Activated naive CD8-positive, alpha-beta T cell treated with anti-CD3 and anti-CD28 coated beads for 36 hours (primary cell): Measurements from ENCODE around the gene VTI1A. TPM values are rescaled to one million over a fixed set of nuclear protein-coding genes. Genes with fewer than 3 reads are reported as not detected.

Experiments
- DNase-seq: peaks from one replicate; pipeline ENCODE4 v3.0.0; 2021
- H3K27ac Mint-ChIP-seq: one replicate; pipeline ENCODE4 v1.8.0; 2022; ENCODE audit warnings: mild to moderate bottlenecking, moderate library complexity, mixed read lengths
- H3K27me3 Mint-ChIP-seq: one replicate; pipeline ENCODE4 v1.8.0; 2022; ENCODE audit warnings: mild to moderate bottlenecking, mixed read lengths
- H3K36me3 Mint-ChIP-seq: one replicate; pipeline ENCODE4 v1.8.0; 2021; ENCODE audit warnings: mild to moderate bottlenecking, mixed read lengths
- H3K4me1 Mint-ChIP-seq: one replicate; pipeline ENCODE4 v1.8.0; 2021; ENCODE audit warnings: mixed read lengths
- H3K4me3 Mint-ChIP-seq: one replicate; pipeline ENCODE4 v1.8.0; 2022; ENCODE audit warnings: mild to moderate bottlenecking, moderate library complexity, mixed read lengths
- H3K9me3 Mint-ChIP-seq: one replicate; pipeline ENCODE4 v1.8.0; 2022; ENCODE audit warnings: mixed read lengths
- total RNA-seq, 2 experiments: library from RNA; stranded (reverse); gene quantifications; one replicate each; pipeline ENCODE4 v1.2.3, GENCODE V29; 2021

Gene VTI1A
- total RNA-seq, 2 experiments from 2014 or later: 31.5 to 33.7 TPM

DNA sequence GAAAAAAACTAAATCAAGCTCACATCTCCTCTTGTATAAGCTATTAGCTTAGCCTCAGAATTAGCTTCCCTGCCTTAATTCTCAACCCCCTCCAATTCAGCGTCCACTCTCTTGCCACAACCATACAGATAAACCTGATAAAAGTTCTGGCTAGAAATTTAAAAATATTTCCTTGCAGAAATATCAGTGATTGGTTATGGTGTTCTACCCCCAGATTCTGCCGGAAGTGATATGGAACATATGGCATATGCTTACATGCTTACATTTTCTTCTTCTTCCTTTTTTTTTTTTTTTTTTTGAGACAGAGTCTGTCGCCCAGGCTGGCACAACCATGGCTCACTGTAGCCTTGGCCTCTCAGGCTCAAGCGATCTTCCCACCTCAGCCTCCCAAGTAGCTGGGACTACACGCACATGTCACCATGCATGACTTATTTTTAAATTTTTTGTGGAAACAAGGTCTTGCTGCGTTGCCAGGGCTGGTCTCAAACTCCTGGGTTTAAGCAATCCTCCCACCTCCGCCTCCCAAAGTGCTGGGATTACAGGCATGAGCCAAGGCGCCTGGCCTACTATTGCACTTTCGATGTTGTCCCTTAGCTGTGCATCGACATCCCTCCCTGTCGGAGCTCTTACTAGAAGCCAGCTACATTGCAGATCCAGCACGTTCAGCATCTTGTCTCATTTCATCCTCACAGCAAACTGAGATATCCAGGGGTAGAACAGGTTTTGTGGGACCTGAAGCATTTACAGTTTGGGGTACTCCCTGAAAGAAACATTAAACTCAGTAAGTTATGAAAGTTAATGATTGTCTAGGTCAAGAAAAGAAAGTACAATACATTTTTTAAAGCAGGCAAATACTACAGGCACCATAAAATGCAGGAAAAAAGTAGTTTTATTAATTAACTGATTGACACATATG, 297.4 kb downstream of the VTI1A start:
- H3K27me3 Mint-ChIP-seq: no peaks in the 10 kb centered on the region
- H3K27ac Mint-ChIP-seq: no peak overlapping the region
- peaks cover 9% of the 10 kb centered on the region for H3K36me3 Mint-ChIP-seq
- H3K4me1 Mint-ChIP-seq: no peaks in the 10 kb centered on the region
- H3K4me3 Mint-ChIP-seq: no peak overlapping the region
- no peak for DNase-seq
- no peaks in the 10 kb centered on the region for H3K9me3 Mint-ChIP-seq

DNA sequence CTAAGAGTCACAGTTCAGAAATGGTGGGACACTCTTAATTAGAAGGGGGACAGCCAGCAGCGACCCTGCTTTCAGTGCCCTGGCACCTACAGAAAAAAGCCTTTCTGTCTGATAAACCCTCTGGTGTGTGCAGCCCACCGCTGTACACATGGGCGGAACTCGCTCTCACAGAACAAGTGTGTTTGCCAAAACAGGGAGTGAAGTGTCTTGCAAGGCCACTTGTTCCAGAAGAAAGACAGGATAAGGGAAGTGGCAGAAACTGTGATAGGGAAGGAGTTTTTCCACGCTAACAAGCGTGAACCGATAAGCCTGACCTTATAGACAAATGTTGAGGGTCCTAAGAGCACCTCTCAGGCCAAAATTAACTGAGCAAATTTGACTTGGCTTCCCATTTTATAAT, 299.3 kb downstream of the VTI1A start:
- Mint-ChIP-seq H3K36me3 (peaks cover 3% of the 10 kb centered on the region), H3K9me3 (no peaks in the 10 kb centered on the region), H3K27me3 (no peaks in the 10 kb centered on the region), H3K4me3 (no peak overlapping the region), H3K4me1 (no peaks in the 10 kb centered on the region), H3K27ac (no peak overlapping the region)
- DNase-seq: no peak

DNA sequence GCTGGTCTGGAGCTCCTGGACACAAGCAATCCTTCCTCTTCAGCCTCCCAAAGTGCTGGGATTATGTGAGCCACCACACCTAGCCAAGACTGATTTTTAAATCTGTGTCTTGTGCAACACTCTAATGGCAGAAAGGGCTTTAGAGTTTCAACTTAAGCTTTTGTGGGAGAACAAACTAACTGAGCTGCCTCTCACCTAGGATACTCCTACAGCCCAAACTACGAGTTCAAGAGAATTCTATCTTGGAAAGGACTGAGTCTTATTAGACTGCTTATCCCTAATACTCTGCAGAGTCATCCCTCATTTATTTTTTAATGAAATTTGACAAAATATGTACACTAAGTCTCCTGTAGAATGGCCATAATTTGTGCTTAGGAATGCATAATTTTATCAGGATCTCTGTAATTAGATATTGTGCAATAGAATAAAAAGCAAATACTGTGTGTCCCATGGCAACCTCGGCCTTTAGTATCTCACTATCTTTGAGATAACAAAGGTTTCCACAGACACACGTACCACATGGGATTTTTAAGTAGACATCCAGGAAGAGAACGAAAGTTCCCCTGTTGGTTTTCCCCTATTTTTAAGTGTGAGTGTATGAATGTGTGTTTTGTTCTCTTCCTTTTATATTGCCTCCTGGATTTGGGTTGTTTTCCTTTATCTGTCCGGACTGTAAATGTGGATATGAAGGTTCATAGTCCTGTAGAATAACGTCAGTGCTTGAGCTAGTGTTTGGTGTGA, 303.6 kb downstream of the VTI1A start:
- Mint-ChIP-seq H3K36me3 (peaks cover 3% of the 10 kb centered on the region), H3K27me3 (no peaks in the 10 kb centered on the region), H3K4me3 (no peak overlapping the region), H3K9me3 (no peaks in the 10 kb centered on the region), H3K27ac (no peak overlapping the region), H3K4me1 (no peaks in the 10 kb centered on the region)
- no peak for DNase-seq

DNA sequence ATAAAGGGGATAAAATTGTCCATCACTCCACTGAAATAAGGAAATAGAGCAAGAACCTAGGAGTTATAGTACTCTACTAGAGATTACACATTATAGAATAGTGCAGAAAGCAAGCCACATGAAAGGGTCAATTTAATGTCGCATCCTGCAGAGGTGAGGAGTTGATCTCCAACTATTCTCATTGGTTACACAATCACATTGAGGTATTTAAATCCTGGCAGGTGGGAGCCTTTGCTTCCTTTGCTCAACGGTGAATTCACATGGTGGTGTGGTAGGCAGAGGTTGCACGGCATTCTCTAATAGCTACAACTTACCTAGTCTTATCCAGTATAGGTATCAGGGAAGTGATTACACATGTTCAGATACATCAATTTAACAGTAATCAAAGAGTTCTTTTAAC, 304.6 kb downstream of the VTI1A start:
- H3K9me3 Mint-ChIP-seq: no peaks in the 10 kb centered on the region
- H3K4me3 Mint-ChIP-seq: no peak overlapping the region
- no peaks in the 10 kb centered on the region for H3K36me3 Mint-ChIP-seq
- H3K4me1 Mint-ChIP-seq: no peaks in the 10 kb centered on the region
- no peak for DNase-seq
- H3K27ac Mint-ChIP-seq: no peak overlapping the region
- H3K27me3 Mint-ChIP-seq: no peaks in the 10 kb centered on the region

DNA sequence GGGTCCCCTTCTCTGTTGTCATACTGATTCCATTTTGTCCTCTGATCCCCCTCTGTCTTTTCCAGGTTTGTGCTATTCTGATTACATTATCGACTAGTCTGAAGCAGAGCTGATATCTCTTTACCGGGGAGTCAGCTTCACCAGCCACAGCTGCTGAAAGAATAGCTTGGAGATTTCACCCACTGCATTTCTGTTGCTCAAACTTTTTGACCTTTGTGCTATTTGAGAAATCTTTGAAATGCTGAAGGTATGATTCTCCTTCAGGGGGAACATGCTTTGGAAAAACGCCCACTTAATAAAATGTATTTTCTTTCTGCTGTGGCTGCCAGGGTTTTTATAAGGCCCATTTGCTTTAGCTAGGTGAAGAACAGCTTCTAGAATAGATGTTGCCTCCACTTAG, 305.3 kb downstream of the VTI1A start:
- no peak for DNase-seq
- Mint-ChIP-seq H3K27me3 (no peaks in the 10 kb centered on the region), H3K4me3 (no peak overlapping the region), H3K4me1 (no peaks in the 10 kb centered on the region), H3K9me3 (no peaks in the 10 kb centered on the region), H3K27ac (no peak overlapping the region), H3K36me3 (peaks cover 2% of the 10 kb centered on the region)

DNA sequence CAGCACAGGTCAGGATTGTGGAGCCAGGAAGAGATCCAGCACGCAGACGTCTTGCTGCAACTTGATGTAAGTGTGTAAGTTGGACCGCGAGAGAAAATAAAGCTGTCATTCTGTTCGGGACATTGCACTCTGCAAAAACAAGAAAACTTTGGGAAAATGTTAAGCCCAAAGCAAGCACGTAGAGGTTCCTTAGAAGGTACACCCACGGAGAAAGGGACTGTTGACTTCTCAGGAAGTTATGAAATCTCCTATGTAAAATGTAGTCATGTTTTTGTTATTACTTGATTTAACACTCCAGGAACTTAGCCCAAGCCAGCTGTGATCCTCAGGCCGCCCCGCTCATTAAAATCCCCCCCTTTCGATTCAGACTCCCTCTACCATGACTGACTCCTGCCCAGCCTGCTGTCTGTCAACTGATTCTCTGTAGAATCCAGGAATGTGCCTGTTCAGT, 307.0 kb downstream of the VTI1A start:
- H3K27me3 Mint-ChIP-seq: no peaks in the 10 kb centered on the region
- no peaks in the 10 kb centered on the region for H3K9me3 Mint-ChIP-seq
- H3K27ac Mint-ChIP-seq: no peak overlapping the region
- H3K4me3 Mint-ChIP-seq: no peak overlapping the region
- no peak for DNase-seq
- no peaks in the 10 kb centered on the region for H3K4me1 Mint-ChIP-seq
- peaks cover 4% of the 10 kb centered on the region for H3K36me3 Mint-ChIP-seq

DNA sequence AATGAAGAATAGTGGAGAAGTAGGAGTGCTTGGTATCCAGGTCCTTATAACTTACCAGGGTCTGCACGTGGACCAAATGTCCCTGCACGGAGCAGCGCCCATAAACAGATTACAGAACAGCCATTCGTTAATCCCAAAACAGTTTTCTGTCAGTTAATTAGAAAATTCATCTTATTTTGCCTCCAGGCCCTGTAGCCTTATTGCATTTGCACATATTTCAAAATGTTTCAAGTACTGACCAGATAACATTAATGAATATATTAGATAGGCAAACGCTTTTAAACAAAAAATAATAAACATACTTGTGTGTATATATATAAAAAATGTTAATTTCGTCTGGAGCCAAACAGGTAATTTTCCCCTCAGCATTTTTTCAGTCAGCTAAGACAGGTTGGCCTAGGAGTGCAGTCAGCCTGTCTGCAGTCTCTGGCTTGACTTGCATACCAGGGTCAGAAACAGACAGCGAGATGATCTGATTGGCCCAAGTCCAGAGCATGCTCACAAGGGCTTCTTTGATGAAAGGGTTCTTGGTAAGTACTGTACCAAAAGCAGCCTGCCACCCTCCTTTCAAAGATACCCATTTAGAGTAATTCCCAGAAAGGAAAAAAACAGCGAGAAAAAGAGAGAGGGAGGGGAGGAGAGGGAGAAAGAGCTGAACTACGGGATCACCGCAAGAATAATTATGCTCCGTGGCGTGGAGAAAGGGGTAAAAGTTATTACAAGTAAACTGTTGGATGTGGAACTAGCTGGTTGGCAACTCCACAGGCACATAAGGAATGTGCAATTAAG, 308.6 kb downstream of the VTI1A start:
- Mint-ChIP-seq H3K36me3 (peaks cover 5% of the 10 kb centered on the region), H3K4me1 (peaks cover 2% of the 10 kb centered on the region), H3K27ac (no peak overlapping the region), H3K4me3 (no peak overlapping the region), H3K9me3 (no peaks in the 10 kb centered on the region), H3K27me3 (no peaks in the 10 kb centered on the region)
- no peak for DNase-seq

DNA sequence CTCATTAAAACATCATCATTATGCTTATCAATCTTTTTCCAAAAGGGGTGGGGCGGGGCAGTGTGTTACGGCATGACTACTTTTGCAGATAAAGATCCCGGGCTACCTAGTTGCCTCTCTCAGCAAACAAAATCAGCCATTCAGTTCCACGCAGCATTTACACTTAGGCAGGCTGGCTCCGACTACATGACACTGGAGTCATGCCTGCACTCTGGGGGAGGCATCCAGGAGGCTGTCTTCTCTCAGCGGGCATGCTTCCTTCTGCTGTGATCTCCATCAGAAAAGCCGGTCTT, 309.2 kb downstream of the VTI1A start:
- Mint-ChIP-seq H3K9me3 (no peaks in the 10 kb centered on the region), H3K27me3 (no peaks in the 10 kb centered on the region), H3K4me3 (no peak overlapping the region), H3K27ac (no peak overlapping the region), H3K4me1 (peaks cover 2% of the 10 kb centered on the region), H3K36me3 (peaks cover 5% of the 10 kb centered on the region)
- no peak for DNase-seq

DNA sequence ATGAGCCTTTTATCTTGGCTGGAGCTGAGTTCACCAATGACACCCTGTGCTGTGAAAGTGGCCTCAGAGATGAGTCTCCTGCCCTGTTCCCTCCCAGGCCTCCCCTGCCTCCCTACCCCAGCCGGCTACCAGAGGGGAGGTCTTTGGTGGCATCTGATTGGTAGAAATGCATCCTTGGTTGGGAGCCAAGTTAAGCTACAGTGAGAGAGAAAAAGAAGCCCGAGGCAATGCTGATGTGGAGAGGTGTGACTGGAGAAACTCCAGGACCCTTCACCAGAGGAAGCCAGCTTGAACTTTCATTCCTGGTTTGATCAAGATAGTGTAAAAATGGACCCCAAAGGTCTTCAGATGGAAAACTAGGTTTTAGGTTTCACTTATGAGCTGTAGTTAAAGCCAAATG, 311.9 kb downstream of the VTI1A start:
- Mint-ChIP-seq H3K9me3 (no peaks in the 10 kb centered on the region), H3K4me3 (no peak overlapping the region), H3K4me1 (peaks cover 2% of the 10 kb centered on the region), H3K27me3 (no peaks in the 10 kb centered on the region), H3K27ac (no peak overlapping the region), H3K36me3 (peaks cover 5% of the 10 kb centered on the region)
- DNase-seq: no peak

DNA sequence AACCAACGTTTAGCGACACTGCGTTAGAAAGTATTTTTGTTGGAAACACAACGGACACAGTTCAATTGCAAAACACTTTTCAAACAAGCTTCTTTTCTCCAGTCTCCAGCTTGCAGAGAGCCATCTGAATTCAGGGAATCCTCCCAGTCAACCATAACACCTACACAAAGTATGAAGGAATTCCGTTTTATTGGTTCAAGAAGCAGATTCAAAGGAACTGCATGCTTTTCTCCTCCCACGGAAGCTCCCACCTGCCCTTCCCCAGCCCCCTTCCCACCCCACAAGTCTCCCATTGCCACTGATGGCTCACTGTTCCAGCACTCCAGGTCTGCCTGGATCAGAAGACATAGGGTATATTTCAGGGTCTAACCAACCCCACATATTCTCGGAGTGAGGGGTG, 312.5 kb downstream of the VTI1A start:
- no peak overlapping the region for H3K27ac Mint-ChIP-seq
- no peak for DNase-seq
- no peak overlapping the region for H3K4me3 Mint-ChIP-seq
- no peaks in the 10 kb centered on the region for H3K9me3 Mint-ChIP-seq
- H3K27me3 Mint-ChIP-seq: no peaks in the 10 kb centered on the region
- peaks cover 2% of the 10 kb centered on the region for H3K4me1 Mint-ChIP-seq
- peaks cover 5% of the 10 kb centered on the region for H3K36me3 Mint-ChIP-seq

DNA sequence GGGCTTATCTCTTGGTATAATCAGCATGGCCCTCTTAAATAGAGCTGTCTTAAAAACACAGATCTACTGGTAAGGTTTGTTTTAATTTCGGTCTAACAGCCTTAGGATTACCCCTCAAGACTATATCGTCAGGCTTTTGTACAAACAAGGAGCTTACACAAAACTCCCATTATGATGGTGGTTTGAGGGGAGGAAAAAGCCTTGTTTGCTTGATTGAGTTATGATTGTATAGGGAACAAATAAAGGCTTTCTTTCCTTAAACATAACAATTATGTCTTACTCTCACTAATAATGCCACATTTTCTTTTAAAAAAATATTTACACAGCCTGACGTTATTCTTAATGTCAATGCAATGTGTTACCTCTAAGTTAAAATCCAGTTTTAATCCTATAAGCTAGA, 314.2 kb downstream of the VTI1A start:
- Mint-ChIP-seq H3K4me1 (peaks cover 2% of the 10 kb centered on the region), H3K27me3 (no peaks in the 10 kb centered on the region), H3K4me3 (no peak overlapping the region), H3K27ac (no peak overlapping the region), H3K9me3 (no peaks in the 10 kb centered on the region), H3K36me3 (peaks cover 5% of the 10 kb centered on the region)
- DNase-seq: no peak

DNA sequence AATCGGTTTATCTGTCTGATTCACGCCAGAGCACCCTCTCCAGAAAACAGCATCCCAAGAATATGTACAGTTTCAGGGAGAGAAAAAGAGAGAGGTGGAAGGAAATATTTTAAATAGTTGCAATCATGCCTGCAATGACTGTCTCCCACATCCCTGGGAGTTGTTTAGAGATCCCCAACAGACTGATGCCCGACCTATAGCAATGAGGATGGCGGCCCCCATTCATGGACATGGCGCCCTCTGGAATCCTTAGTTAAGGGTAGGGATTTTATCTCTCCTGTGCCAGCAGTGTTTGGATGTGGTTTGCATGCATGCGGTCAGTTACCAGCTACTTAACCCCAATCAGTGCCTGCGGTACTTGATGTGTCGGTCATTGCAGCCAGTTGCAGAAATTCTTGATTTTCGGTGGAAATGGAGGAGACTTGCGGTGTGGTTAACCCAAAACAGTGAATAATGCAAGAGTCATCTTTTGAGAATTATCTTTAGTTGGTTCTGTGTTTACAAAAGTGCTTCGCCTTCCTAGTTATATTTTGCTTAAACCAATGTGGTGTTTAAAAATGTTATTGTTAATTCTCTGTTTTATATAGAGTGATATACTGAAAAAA, 317.0 kb downstream of the VTI1A start:
- H3K9me3 Mint-ChIP-seq: no peaks in the 10 kb centered on the region
- H3K36me3 Mint-ChIP-seq: peaks cover 3% of the 10 kb centered on the region
- no peak overlapping the region for H3K4me3 Mint-ChIP-seq
- no peak for DNase-seq
- H3K4me1 Mint-ChIP-seq: peaks cover 2% of the 10 kb centered on the region
- no peaks in the 10 kb centered on the region for H3K27me3 Mint-ChIP-seq
- H3K27ac Mint-ChIP-seq: no peak overlapping the region

DNA sequence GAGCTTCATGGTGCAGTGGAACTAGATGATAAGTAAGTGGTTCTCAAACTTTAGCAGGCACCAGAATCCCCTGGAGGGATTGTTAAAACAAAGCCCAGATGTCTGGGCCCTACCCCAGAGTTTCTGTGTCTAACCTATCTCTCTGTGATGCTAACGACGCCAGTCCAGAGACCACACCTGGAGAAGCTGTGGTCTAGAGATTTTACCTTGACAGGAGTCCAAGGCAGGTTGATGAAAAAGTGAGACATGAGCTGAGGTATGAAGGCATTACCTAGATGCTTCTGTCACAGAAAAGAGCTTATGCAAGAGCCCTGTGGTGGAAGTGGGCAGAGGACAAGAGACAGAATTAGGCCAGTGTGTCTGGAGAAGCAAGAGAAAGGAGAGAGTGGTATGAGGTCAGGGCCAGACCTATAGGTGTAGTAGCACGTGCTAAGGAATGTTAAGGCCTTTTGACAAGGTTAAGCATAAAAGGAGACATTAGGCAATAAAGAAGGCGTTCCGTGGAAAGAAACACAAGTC, 318.8 kb downstream of the VTI1A start:
- no peak overlapping the region for H3K27ac Mint-ChIP-seq
- H3K4me3 Mint-ChIP-seq: no peak overlapping the region
- no peaks in the 10 kb centered on the region for H3K4me1 Mint-ChIP-seq
- no peak for DNase-seq
- H3K36me3 Mint-ChIP-seq: peaks cover 6% of the 10 kb centered on the region
- H3K27me3 Mint-ChIP-seq: no peaks in the 10 kb centered on the region
- H3K9me3 Mint-ChIP-seq: no peaks in the 10 kb centered on the region

DNA sequence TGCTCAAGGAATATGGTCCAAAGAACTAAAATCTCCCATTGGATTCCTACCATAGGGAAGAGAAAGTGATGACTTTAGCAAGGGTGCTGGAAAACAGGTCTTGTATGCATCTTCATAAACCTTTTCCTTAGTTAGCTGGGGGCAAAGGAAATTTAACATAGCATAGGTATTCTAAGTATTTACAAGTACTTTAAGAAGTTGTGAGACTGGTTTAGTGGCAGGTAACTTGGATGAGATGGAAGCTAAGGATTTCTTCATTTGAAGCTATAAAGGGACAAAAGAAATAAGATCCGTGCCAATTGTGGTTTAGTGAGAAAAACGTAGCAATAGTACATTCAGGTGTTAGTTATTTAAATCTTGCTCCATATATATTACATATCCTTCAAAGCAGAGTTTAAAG, 319.6 kb downstream of the VTI1A start:
- DNase-seq: no peak
- Mint-ChIP-seq H3K4me1 (no peaks in the 10 kb centered on the region), H3K27ac (no peak overlapping the region), H3K27me3 (no peaks in the 10 kb centered on the region), H3K36me3 (peaks cover 11% of the 10 kb centered on the region), H3K4me3 (no peak overlapping the region), H3K9me3 (no peaks in the 10 kb centered on the region)

DNA sequence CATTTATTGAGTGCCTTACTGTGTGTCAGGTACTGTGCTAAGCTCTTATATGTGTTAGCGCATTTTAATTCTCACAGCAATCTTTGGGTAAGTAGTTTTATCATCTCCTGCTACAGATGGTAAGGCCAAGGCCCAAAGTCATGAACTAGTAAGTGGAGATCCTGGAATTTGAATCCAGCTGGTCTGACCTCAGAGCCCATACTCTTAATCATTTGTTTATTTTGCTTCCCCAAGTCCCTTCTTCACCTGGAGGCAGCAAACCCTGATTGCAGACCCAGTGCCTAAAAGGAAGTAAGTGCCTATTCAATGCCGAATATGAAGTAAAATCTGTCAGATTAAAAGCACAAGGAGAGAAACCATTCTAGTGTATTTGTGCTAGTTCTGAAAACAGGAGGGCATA, 320.1 kb downstream of the VTI1A start:
- Mint-ChIP-seq H3K27ac (no peak overlapping the region), H3K4me1 (no peaks in the 10 kb centered on the region)
- no peak for DNase-seq

More for the DNA sequence above, 320.1 kb downstream of the VTI1A start:
- Mint-ChIP-seq H3K9me3 (no peaks in the 10 kb centered on the region), H3K4me3 (no peak overlapping the region), H3K36me3 (peaks cover 12% of the 10 kb centered on the region), H3K27me3 (no peaks in the 10 kb centered on the region)
